Activated effector memory CD4-positive, alpha-beta T cell treated with Interleukin-2 at 50 U/mL for 16 hours (primary cell): Measurements from ENCODE around the gene ULK1.

Experiments
- DNase-seq: peaks from one replicate; pipeline ENCODE4 v3.0.0-alpha.2; 2020

ULK1 gene

DNA sequence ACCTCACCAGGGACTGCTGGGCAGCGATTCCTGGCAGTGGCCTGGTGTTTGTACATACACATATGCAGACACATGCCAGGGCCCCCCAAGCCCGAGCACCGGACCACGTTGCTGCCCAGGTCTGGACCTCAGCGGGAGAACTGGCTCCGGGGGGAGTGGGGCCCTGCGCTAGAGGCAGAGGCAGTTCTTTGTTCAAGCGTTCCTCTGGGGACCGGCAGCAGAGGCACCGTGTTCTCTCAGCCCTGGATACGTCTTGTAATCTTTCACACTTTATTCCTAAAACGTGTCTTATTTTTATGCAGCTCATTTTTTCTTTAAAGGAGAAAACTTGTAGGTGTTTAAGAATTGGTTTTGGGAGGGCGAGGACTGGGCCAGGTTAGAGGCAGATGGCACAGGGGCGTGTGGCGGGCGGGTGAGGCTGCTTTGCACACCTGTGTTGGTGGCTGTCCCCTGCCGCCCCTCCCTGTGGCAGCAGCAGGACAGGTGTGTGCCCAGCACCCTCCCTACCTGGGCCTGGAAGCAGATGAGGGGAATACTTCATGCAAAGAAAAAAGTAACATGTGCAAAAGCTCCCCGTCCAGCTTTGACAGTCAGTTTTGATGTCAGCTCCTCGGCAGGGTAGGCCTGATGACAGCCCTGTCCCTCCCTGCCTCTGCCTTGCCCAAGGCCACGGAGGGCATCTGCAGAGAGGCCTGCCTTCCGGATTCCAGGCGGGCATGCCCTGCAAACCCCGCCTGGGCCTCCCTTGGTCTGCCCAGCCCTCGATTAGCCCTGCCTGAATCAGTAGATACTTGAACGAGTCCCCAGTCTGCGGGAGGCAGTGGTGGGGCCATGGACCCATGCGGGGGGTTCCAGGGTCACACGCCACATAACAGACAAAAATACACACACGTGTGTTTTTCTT, 27.7 kb downstream of the ULK1 start:
- no peak for DNase-seq

DNA sequence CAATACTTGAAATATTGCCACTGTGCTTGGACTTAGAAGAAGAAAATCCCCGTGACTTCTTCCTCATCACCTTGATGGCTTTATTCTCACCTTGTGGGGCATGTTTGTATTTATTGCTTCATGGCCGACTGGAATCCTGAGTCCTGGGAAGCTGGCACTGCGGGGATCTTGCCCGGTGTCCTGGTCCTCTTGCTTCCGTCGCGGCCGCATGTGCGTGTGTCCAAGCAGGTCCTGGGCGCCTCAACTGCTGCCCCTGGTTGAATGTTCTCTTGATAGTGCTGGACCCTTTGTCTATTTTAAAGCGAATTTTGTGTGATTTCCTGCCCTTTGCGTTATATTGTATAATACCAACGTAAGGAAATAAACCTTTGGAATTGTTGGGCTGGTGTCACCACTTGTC, 28.4 kb downstream of the ULK1 start:
- DNase-seq = no peak

DNA sequence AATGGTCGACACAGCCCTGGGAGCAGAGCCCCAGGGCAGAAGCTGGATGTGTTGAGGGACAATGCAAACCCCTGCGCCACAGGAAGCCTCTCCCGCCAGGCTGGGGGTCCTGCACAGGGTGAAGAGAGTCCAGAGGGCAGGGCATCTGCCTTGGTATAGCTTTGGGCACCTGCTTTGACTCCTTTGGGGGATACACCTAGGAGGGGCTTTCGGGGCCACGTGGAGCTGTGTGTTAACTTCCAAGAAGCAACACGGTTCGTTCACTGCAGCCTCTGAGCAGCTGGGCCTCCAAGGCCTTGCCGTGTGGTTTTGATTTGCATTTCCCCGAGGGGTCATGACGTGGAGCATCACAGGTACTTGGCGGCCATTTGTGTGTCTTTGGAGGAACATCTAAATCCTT, 28.8 kb downstream of the ULK1 start:
- no peak for DNase-seq

DNA sequence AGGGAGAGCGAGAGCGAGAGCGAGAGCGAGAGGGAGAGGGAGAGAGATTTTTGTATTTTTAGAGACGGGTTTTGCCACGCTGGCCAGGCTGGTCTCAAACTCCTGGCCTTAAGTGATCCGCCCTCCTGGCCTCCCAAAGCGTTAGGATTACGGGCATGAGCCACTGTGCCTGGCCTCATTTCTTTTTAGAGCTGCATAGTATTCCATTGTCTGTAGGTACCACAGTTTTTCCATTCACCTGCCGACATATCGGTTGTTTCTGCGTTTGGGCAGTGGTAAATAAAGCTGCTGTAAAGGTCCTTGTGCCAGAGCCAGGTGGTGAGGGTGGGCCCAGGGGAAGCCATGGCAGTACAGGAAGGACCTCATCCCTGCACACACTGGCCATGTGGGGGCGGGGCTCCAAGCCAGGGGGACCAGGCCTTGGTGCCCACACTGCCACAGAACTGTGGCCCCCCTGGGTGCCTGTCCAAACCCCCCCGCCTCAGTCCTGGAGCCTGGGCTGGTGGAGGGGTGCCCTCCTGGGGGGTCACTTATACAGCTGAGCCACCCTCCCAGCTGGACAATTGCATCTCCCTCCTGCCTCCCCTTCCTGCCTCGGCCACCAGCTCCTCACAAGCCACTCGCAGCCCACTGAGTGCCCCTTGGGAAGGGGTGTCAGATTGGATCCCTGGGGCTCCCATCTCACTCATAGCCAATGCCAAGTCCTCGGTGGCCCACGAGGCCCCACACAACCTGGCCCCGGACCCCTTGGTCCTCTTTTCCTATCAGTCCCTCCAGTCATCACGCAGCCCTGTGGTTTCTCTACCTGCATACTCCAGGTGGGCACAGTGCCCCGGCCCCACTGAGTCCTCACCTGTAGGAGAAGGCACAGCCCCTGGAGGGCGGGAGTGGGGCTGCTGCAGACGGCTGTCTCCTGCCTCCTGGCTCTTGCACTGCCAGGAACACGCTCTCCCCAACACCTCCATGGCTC, 33.0 kb downstream of the ULK1 start:
- DNase-seq = no peak

DNA sequence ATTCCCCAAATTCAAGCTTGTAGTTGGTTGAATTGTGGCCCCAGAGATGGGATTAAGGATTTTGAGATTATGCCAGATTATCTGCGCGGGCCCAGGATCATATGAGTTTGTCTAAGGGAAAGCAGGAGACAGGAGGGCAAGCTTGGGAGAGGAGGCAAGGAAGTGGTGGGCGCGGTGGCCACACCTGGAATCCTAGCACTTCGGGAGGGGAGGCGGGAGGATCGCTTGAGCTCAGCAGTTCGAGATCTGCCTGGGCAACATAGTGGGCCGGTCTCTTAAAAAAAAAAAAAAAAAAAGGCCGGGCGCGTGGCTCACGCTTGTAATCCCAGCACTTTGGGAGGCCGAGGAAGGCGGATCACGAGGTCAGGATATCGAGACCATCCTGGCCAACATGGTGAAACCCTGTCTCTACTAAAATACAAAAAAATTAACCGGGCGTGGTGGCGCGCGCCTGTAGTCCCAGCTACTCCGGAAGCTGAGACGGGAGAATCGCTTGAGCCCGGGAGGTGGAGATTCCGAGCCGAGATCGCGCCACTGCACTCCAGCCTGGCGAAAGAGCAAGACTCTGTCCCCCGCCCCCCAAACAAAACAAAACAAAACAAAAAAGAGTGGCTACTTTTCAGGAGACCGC, 33.8 kb downstream of the ULK1 start:
- DNase-seq = no peak

DNA sequence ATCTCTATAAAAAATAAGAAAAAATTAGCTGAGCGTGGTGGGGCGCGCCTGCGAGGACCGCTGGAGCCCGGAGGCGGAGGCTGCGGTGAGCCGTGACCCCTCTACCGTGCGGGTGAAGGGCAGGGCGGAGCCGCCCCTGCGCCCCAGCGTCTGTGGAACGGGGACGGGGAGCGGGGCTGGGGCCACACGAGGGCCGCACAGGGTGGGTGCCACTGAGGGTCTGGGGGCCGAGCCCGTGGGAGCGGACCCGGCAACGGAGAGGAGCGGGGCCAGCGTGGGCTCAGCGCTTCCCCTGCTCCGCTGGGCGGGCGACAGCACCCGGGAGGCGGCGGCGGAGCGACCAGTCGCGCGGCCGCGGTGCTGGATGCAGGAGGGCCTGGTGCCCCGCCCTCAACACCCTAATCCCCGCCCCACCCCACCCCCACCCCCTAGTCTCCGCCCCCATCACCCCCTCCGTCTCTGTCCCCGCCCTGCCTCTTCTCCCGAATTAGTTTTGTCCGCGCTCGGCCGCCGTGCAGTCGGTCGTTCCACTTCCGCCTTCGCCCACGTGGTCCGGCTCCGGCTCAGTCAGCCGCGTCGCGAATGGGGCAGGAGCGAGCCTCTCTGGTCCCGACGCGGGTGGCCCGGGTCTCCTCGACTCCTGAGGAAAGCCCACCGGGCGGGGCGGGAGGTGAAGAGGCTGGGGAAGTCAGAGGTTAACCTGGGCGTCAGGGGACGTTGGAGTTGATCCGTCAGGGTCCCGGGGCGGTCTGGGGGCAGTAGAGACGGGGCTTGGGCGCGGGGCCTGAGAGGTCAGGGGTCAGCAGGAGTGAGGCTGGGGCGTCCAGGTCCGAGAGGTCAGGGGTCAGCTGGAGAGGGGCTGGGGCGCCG, 34.5 kb downstream of the ULK1 start, which contains the start of gene PUS1:
PUS1 (plus strand) TSS at position 566 of the 870 bp plus-strand sequence. CDS start 447 bp downstream, outside the sequence.
- DNase-seq = peak; percentile 91

DNA sequence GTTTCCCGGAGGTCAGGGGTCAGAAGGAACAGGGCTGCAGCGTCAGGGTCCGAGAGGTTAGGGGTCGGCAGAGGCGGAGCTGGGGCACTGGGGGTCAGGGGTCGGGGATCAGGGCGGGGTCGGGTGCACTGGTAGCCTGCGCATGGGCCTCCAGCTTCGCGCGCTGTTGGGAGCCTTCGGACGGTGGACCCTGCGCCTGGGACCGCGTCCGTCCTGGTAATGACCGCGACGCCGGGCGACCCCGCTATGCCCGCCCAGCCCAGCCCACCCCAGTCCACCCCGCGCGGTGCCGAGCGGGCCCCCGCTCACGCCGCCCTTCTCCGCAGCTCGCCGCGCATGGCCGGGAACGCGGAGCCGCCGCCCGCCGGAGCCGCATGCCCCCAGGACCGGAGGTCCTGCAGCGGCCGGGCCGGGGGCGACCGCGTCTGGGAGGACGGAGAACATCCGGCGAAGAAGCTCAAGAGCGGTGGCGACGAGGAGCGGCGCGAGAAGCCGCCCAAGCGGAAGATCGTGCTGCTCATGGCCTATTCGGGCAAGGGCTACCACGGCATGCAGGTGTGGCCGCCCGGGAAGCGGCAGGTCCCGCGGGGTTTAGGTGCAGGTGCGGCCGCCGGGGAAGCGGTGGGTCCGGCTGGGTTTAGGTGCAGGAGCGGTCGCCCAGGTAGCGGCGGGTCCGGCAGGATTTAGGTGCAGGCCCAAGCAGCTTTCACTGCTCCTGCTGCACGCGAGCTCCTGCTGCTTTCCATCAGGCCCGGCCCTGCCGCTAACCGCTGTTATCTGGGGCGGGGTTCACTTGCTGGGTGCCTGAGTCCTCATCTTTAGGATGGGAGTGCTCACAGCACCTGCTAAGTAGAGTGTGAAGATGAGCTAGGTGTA, 35.4 kb downstream of the ULK1 start:
- DNase-seq = peak; percentile 27

DNA sequence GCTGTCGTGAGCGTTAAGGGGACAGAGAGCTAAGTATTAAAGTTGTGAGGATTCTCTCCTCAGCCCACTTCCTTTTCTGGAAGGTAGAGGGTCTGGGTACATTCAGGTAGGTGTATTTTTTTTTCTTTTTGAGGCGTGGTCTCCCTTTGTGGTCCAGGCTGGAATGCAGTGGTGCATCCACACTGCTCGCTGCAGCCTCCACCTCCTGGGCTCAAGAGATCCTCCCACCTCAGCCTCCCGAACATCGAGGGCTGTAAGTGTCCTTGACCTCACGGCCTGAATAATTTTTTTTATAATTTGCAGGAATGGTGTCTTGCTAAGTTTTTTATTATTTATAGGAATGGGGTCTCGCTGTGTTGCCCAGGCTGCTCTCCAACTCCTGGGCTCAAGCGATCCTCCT, 36.1 kb downstream of the ULK1 start:
- DNase-seq = no peak

DNA sequence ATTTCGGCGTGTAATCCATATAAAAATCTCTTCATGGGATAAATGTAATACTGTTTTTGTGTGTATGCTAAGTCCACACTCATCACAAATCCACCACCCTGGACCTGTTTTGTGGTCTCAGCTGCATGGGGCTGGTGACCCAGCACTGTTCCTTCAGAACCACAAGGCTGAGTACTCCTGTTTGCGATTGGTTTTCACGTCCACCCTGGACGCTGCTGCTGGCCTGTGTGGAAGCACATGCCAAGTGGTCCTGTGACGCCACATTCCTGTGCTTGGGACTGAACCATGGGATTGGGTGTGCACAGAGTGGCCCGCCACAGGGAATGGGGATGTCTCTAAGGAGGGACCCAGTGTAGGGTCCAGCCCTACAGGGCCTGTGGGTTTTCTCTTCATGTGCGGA, 39.0 kb downstream of the ULK1 start:
- DNase-seq = no peak

DNA sequence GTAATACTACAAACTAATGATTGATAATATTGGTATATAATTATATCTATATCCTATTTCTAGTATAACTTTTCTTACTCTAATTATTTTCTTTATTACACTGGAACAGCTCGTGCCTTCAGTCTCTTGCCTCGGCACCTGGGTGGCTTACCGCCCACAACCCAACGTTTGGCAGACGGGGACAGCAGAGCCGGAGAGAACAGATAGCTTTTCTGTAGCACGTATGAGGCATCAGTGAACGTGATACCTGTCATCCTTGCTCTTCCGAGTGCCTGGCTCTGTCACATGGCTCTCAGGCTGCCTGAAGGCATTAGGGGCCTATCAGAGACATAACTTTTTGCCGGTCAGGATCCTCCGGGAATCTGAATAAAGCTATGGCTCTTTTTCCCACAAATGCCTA, 40.1 kb downstream of the ULK1 start:
- DNase-seq = no peak

DNA sequence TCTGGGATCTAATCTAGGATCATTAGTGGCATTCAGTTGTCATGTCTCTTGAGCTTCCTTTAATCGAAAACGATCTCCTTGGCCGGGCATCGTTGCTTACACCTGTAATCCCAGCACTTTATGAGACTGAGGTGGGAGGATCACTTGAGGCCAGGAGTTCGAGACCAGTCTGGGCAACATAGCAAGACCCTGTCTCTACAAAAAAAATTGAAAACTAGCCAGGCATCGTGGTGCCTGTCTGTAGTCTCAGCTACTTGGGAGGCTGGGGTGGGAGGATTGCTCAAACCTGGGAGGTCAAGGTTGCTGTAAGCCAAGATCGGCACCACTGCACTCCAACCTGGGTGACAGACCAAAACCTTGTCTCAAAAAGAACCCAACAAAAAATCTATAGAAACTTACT, 43.7 kb downstream of the ULK1 start:
- no peak for DNase-seq

DNA sequence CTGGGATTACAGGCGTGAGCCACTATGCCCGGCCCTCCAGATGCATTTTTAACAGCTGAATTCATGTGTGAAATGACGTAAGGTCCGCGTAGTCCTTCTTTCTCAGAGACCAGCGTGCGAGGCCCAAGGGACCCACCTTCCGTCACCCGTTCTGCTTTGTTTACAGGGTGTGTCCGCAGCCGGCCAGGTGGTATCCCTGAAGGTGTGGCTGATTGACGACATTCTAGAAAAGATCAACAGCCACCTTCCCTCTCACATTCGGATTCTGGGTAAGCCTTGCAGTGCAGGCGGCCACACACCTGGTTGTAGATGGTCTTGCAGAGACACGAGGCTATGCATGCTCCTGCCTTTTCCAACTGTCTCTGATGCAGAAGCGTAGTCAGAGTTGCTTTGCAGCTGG, 44.6 kb downstream of the ULK1 start:
- DNase-seq = no peak

DNA sequence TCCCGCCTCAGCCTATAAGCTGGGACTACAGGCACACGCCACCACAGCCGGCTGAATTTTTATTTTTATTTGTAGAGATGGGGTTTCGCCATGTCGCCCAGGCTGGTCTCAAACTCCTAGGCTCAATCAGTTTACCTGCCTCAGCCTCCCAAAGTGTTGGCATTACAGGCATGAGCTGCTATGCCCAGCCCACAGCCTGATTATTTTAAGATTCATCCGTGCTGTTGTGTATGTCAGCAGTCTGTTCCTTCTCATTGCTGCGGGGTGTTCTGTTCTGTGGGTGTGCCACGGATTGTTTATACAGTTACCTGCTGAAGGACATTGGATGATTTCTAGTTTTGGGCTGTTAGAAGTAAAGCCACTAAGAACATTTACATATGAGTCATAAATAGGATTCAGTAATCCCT, 45.7 kb downstream of the ULK1 start:
- no peak for DNase-seq

DNA sequence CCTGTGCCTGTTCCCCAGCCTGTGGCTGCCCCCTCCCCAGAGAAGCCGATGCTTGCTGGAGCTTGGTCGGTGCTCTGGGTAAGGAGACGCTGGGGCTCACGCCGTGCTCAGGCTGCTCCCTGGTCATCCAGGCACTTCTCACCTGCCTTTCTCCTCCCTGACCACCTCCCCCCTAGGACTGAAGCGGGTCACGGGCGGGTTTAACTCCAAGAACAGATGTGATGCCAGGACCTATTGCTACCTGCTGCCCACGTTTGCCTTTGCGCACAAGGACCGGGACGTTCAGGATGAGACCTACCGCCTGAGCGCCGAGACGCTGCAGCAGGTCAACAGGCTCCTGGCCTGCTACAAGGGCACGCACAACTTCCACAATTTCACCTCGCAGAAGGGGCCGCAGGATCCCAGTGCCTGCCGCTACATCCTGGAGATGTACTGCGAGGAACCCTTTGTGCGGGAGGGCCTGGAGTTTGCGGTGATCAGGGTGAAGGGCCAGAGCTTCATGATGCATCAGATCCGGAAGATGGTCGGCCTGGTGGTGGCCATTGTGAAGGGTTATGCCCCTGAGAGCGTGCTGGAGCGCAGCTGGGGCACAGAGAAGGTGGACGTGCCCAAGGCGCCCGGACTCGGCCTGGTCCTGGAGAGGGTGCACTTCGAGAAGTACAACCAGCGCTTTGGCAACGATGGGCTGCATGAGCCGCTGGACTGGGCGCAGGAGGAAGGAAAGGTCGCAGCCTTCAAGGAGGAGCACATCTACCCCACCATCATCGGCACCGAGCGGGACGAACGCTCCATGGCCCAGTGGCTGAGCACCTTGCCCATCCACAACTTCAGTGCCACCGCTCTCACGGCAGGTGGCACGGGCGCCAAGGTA, 46.9 kb downstream of the ULK1 start:
- no peak for DNase-seq

DNA sequence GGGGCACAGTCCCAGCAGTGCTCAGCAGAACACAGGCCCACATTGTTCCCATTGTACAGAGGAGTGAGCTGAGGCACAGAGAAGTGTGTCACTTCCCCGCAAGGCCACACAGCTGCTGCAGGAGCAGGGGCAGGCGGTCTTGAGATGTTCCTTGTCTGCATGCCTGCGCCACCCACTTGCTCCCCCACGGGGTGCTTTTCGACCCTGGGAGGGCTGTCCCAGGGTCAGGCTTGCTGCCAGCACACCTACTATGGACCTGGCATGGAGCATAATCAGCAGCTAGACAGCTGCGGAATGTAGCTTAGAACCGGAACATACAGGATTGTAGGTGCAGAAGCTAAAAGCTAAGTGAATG, 47.5 kb downstream of the ULK1 start:
- no peak for DNase-seq

DNA sequence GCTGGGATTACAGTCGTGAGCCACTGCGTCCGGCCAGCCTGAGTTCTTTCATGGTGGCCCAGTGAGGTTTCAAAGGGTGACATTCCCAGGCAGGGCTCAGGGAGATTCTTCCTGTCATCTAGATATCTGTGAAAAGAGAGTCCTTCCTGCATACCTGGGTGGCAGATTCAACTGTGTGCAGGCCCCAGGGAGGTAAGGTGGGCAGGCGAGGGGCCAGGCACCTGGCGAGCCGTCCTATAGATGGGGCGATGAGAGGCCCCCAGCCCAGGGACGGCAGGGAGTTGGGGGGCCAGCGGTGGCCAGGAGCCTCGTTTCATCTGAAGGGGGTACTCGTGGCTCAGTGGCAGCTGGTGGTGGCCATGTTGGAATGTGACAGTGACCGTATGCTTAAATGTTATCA, 48.2 kb downstream of the ULK1 start:
- DNase-seq = no peak

DNA sequence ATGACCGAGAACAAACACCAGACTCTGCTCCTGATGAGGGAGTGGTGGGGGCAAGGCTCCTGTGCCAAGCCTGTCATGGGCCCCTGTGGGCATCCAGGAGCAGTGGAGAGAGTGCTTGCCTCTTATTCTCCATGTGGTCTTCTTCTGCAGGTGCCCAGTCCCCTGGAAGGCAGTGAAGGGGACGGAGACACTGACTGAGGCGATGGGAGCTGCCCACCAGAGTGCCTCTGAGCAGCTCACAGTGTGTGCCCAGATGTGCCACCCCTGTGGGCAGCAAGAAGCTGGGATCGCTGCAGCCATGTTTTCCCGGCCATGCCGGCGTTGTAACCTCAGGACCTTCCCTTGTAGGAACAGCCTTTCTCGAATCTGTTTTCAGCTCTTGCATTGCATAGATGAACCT, 49.0 kb downstream of the ULK1 start:
- DNase-seq = no peak

DNA sequence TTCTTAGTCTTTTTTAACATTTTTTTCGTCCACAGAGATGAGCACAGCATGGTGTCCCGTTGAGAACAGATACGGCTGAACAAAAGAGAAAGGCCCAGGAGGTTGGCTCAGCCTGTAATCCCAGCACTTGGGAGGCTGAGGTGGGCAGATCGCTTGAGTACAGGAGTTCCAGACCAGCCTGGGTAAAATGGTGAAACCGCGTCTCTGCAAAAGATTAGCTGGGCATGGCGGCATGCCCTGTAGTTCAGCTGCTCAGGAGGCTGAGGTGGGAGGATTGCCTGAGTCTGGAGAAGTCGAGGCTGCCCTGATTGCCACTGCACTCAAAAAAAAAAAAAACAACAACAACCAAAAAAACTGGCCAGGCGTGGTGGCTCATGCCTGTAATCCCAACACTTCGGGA, 49.5 kb downstream of the ULK1 start:
- DNase-seq = no peak

DNA sequence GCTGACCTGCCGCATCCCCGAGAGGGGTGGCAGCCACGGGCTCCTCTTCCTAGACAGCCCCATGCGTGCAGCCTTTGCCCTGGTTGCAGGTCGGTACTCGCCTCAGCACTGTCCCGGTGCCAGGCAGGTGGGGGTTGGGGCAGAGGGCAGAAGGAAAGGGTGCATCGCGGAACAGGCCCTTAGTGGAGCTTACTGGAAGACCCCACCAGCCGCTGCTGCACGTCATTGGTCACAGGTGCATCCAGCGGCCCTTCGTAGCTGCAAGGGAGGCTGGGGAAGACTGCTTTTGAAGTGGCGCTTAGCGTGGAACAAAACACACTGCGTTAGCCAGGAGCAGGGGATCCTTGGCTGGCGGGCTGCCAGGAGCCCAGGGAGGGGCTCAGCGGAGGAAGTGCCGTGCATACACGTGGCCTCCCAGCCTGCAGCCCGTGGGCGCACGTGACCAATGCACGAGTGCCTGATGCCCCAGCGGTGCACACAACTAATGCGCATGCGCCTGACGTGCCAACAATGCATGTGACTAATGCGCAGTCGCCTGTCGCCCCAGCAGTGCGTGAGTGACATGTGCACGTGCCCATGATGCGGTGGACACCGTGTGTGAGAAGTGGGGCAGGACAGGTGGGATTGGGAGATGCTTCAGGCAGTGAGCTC, 50.3 kb downstream of the ULK1 start:
- DNase-seq = no peak

DNA sequence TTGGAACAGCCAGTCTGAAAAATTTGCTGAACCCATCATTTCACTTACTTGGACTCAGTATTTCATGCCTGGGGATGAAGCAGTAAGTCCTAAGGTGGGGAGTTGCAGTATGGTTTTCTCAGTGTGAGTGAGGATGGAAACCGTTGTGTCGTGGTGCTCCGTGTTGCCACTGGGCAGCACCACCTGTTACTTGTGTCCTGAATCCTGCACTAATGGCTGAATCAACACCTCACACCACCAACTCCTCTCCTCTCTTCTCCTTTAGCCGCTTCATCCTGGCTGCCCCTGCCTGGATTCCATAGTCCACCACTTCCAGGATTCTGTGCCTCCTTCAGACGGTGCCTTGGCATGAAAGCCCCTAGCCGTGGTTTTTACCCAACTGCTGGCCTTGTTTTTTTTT, 52.3 kb downstream of the ULK1 start:
- DNase-seq = no peak
